PC-3 (cell line): ENCODE measurements around the gene P2RX6. TPM values are rescaled to one million over a fixed set of nuclear protein-coding genes. Genes with fewer than 3 reads are reported as not detected.

ENCODE experiments used
- ATAC-seq: fragments of 200-7000 bp; cut with Tn5 transposase; 2 replicates; pipeline ENCODE4 v1.9.1; 2020; ENCODE audit warnings: mild to moderate bottlenecking, moderate library complexity
- BruUV-seq: library from RNA; stranded (reverse); fragments of 400-500 nt; replicated peaks from 2 replicates; lab custom pipeline; 2021; lab: Mats Ljungman, UMichigan
- CTCF ChIA-PET: fragments of 300-600 bp; sonication (Branson Sonifier 250); formaldehyde crosslinking; loops from one replicate; lab custom pipeline; 2022; ENCODE audit warnings: antibody characterized with exemption; lab: Charles Lee
- POLR2A ChIA-PET: fragments of 300-600 bp; sonication (Branson Sonifier 250); formaldehyde crosslinking; loops from one replicate; lab custom pipeline; 2022; ENCODE audit warnings: antibody characterized with exemption; ENCODE audit not compliant: unreplicated experiment; lab: Charles Lee
- DNase-seq: peaks from one replicate; pipeline ENCODE4 v3.0.0-alpha.2; 2015
- H2AFZ ChIP-seq: fragments of 300-600 bp; sonication (generic); 2 replicates; pipeline ENCODE4 v1.6.0; 2016; ENCODE audit warnings: antibody characterized with exemption, low read length
- H3F3A ChIP-seq: fragments of 300-600 bp; sonication (generic); one replicate; pipeline ENCODE4 v1.6.0; 2017; ENCODE audit warnings: antibody characterized with exemption, low read length, control low read depth, mild to moderate bottlenecking; ENCODE audit not compliant: unreplicated experiment
- H3K27ac ChIP-seq: fragments of 300-600 bp; sonication (generic); 2 replicates; pipeline ENCODE4 v1.5.1; 2016; ENCODE audit warnings: mild to moderate bottlenecking, low read length
- H3K27me3 ChIP-seq: fragments of 300-600 bp; sonication (generic); 2 replicates; pipeline ENCODE4 v1.6.1; 2016; ENCODE audit warnings: low read length, mixed read lengths
- H3K36me3 ChIP-seq: fragments of 300-600 bp; sonication (generic); 2 replicates; pipeline ENCODE4 v1.6.1; 2016; ENCODE audit warnings: low read depth, mixed run types, low read length, mixed read lengths
- H3K4me1 ChIP-seq: fragments of 300-600 bp; sonication (generic); 2 replicates; pipeline ENCODE4 v1.5.1; 2016; ENCODE audit warnings: low read length; ENCODE audit not compliant: insufficient read depth
- H3K4me2 ChIP-seq: fragments of 300-600 bp; sonication (generic); 2 replicates; pipeline ENCODE4 v1.6.0; 2016; ENCODE audit warnings: low read length
- H3K4me3 ChIP-seq: fragments of 300-600 bp; sonication (generic); 2 replicates; pipeline ENCODE4 v1.5.1; 2016; ENCODE audit warnings: mild to moderate bottlenecking, low read length, mixed read lengths
- H3K79me2 ChIP-seq: fragments of 300-600 bp; sonication (generic); 2 replicates; pipeline ENCODE4 v1.6.1; 2017; ENCODE audit warnings: low read length, mixed read lengths
- H3K9ac ChIP-seq: fragments of 300-600 bp; sonication (generic); 2 replicates; pipeline ENCODE4 v1.6.0; 2016; ENCODE audit warnings: mild to moderate bottlenecking, low read length
- H3K9me2 ChIP-seq: fragments of 300-600 bp; sonication (generic); replicated peaks from 2 replicates; pipeline ENCODE4 v1.6.1; 2016; ENCODE audit warnings: mixed run types, low read length, mixed read lengths
- H3K9me3 ChIP-seq: fragments of 300-600 bp; sonication (generic); 2 replicates; pipeline ENCODE4 v1.6.1; 2016; ENCODE audit warnings: low read length, mixed read lengths
- H4K20me1 ChIP-seq: fragments of 300-600 bp; sonication (generic); 2 replicates; pipeline ENCODE4 v1.6.1; 2016; ENCODE audit warnings: low read length, mixed read lengths
- CTCF ChIP-seq: fragments of 300-600 bp; sonication (generic); conservative IDR thresholded peaks from 2 replicates; pipeline ENCODE4 v1.5.1; 2017; ENCODE audit warnings: antibody characterized with exemption, low read depth, mild to moderate bottlenecking, low read length
- EZH2 ChIP-seq: fragments of 300-600 bp; sonication (generic); IDR thresholded peaks from one replicate; pipeline ENCODE4 v1.6.1; 2017; ENCODE audit warnings: antibody characterized with exemption, mild to moderate bottlenecking, low read length; ENCODE audit not compliant: unreplicated experiment
- EZH2phosphoT487 ChIP-seq: fragments of 300-600 bp; sonication (generic); IDR thresholded peaks from 2 replicates; pipeline ENCODE4 v1.6.1; 2018; ENCODE audit warnings: mild to moderate bottlenecking, antibody characterized with exemption, low read length, borderline replicate concordance
- intact Hi-C: fragments of 100-400 bp; cut with micrococcal nuclease; formaldehyde crosslinking; loops from 2 replicates; pipeline ENCODE4 v1.9.0; 2023
- total RNA-seq: library from RNA; depleted of rRNA; stranded (reverse); fragments of >200 nt; gene quantifications from 2 replicates; pipeline ENCODE4 v1.2.3, GENCODE V29; 2014

The P2RX6 gene
- total RNA-seq, 1 experiment from 2014 or later = 1.1 TPM

- no peaks in the 10 kb centered on the region for H3K27me3 ChIP-seq
- H3K9ac ChIP-seq = peak overlapping the region; percentile 88
- peak overlapping the region; percentile 99 for H3K4me2 ChIP-seq
- no peaks in the 10 kb centered on the region; the same call in 1 of the 2 replicates for H3K36me3 ChIP-seq
- peak; percentile 49 for ATAC-seq
- H3K9me3 ChIP-seq = no peaks in the 10 kb centered on the region
- TF ChIP-seq EZH2phosphoT487 (no peak), CTCF (no peak), EZH2 (no peak)
- H3K27ac ChIP-seq = no peak overlapping the region
- CTCF ChIA-PET = interaction anchor here (0.6 kb wide), 2 partner anchors 97 to 278 kb away, joined by 4 read pairs; no protein-coding TSS in a partner anchor
- H3K79me2 ChIP-seq = peaks cover 16% of the 10 kb centered on the region
- DNase-seq = no peak
- H3K9me2 ChIP-seq = no peaks in the 10 kb centered on the region
- H3F3A ChIP-seq = no peaks in the 10 kb centered on the region
- intact Hi-C loops = loop anchor here (1.0 kb wide), 1 partner anchor 97 kb away; no protein-coding TSS in a partner anchor
- H3K4me1 ChIP-seq = peaks cover 13% of the 10 kb centered on the region
- BruUV-seq = no TSS peak
- peak overlapping the region; percentile 80 for H3K4me3 ChIP-seq
- no peaks in the 10 kb centered on the region for H4K20me1 ChIP-seq
- POLR2A ChIA-PET = interaction anchor here (0.6 kb wide), 1 partner anchor 32 kb away, joined by 6 read pairs; no protein-coding TSS in a partner anchor
- H2AFZ ChIP-seq = peak overlapping the region; percentile 89
Measured at GRCh38 chr22:20982563-20982882, 32.4 kb upstream of the P2RX6 start.

- Histone ChIP-seq H3K27me3 (no peaks in the 10 kb centered on the region), H3K9me2 (no peaks in the 10 kb centered on the region), H3K9me3 (no peaks in the 10 kb centered on the region), H3K4me2 (peak overlapping the region; percentile 99), H3K27ac (no peak overlapping the region), H2AFZ (peak overlapping the region; percentile 89; the same call in 1 of the 2 replicates), H4K20me1 (no peaks in the 10 kb centered on the region), H3K79me2 (peaks cover 16% of the 10 kb centered on the region), H3K4me3 (peak overlapping the region; percentile 80), H3K36me3 (no peaks in the 10 kb centered on the region; the same call in 1 of the 2 replicates), H3K9ac (peak overlapping the region; percentile 88; the same call in 1 of the 2 replicates), H3F3A (no peaks in the 10 kb centered on the region), H3K4me1 (peaks cover 13% of the 10 kb centered on the region)
- BruUV-seq = no TSS peak
- intact Hi-C loops = no loop called here
- ATAC-seq (no peak), DNase-seq (no peak)
- CTCF ChIA-PET = no interaction called here
- POLR2A ChIA-PET = no interaction called here
- TF ChIP-seq EZH2phosphoT487 = no peak
- no peak for TF ChIP-seq EZH2
- TF ChIP-seq CTCF = no peak
Measured at GRCh38 chr22:20983081-20983771, 31.7 kb upstream of the P2RX6 start.

- H2AFZ ChIP-seq = no peak overlapping the region
- no peaks in the 10 kb centered on the region; the same call in 1 of the 2 replicates for H3K36me3 ChIP-seq
- H3K4me2 ChIP-seq = no peak overlapping the region
- H3K79me2 ChIP-seq = peaks cover 16% of the 10 kb centered on the region
- CTCF ChIA-PET = no interaction called here
- no peaks in the 10 kb centered on the region for H3K9me2 ChIP-seq
- POLR2A ChIA-PET = no interaction called here
- TF ChIP-seq EZH2phosphoT487 (no peak), EZH2 (no peak)
- no peaks in the 10 kb centered on the region for H3F3A ChIP-seq
- no peak overlapping the region for H3K27ac ChIP-seq
- DNase-seq = no peak
- H3K9me3 ChIP-seq = no peaks in the 10 kb centered on the region
- ATAC-seq = no peak
- H3K9ac ChIP-seq = no peak overlapping the region
- intact Hi-C loops = no loop called here
- no peaks in the 10 kb centered on the region for H4K20me1 ChIP-seq
- H3K27me3 ChIP-seq = no peaks in the 10 kb centered on the region
- no peak overlapping the region for H3K4me3 ChIP-seq
- no TSS peak for BruUV-seq
- peaks cover 13% of the 10 kb centered on the region for H3K4me1 ChIP-seq
Measured at GRCh38 chr22:20985720-20986119, 29.2 kb upstream of the P2RX6 start.
